A549 (cell line): ENCODE results near the gene TMEM97. TPM values are rescaled to one million over a fixed set of nuclear protein-coding genes. Genes with fewer than 3 reads are reported as not detected.
"Not testable (repeated sequence)": the region's sequence is repeated elsewhere in the genome, so short reads cannot be mapped to it uniquely, and the experiment has no call there.

Source experiments
- ATAC-seq, 2 experiments: fragments of 200-7000 bp in 1 of 2; fragments of >200 bp in 1 of 2; cut with Nextera tagmentation in 1 of 2; cut with Tn5 transposase in 1 of 2; 3 replicates each; pipeline versions ENCODE4 v1.8.0 to v1.9.1; 2018 to 2020; ENCODE audit warnings: mild to moderate bottlenecking in 1 of 2, moderate library complexity in 1 of 2
- CTCF ChIA-PET: fragments of 300-600 bp; sonication (Branson Sonifier 250); formaldehyde crosslinking; extraction: SDS; loops from one replicate; lab custom pipeline; 2021; ENCODE audit warnings: antibody characterized with exemption, inconsistent platforms; lab: Yijun Ruan, JAX
- POLR2A ChIA-PET: fragments of 350-600 bp; formaldehyde crosslinking; extraction: SDS; loops from one replicate; lab custom pipeline; 2021; ENCODE audit warnings: antibody characterized with exemption, inconsistent platforms; lab: Yijun Ruan, JAX
- DNase-seq, 2 experiments: peaks; one replicate each; pipeline versions ENCODE4 v3.0.0 to v3.0.0-alpha.2; 2011 to 2016; ENCODE audit warnings: low read depth in 1 of 2, low spot score in 1 of 2
- FAIRE-seq: peaks from 2 replicates; lab custom pipeline; 2011; peaks lifted over from hg19 to GRCh38; lab: Jason Lieb, UNC
- H3K27ac ChIP-seq, 2 experiments: fragments of >200 bp; sonication (Bioruptor Twin); formaldehyde crosslinking; 3 replicates each; pipeline ENCODE4 v1.5.1; 2016 to 2017
- H3K4me1 ChIP-seq: fragments of >200 bp; sonication (Bioruptor Twin); formaldehyde crosslinking; 3 replicates; pipeline ENCODE4 v1.6.1; 2016
- H3K4me2 ChIP-seq: fragments of >200 bp; sonication (Bioruptor Twin); formaldehyde crosslinking; 3 replicates; pipeline ENCODE4 v1.6.1; 2016
- H3K4me3 ChIP-seq: fragments of >200 bp; sonication (Bioruptor Twin); formaldehyde crosslinking; 3 replicates; pipeline ENCODE4 v1.5.1; 2016
- H3K9me3 ChIP-seq: fragments of >200 bp; sonication (Bioruptor Twin); formaldehyde crosslinking; 3 replicates; pipeline ENCODE4 v1.6.1; 2016
- BCL3 ChIP-seq: fragments of >200 bp; sonication (Bioruptor Twin); formaldehyde crosslinking; IDR thresholded peaks from 3 replicates; pipeline ENCODE4 v1.6.1; 2016
- CBX2 ChIP-seq: fragments of 200-600 bp; sonication (generic); IDR thresholded peaks from 2 replicates; pipeline ENCODE4 v1.6.1; 2016; ENCODE audit warnings: low read depth, mild to moderate bottlenecking, borderline replicate concordance
- E2F6 ChIP-seq: IDR thresholded peaks from 2 replicates; pipeline ENCODE4 v1.6.1; 2012; ENCODE audit warnings: low read depth, borderline replicate concordance
- EHF ChIP-seq: fragments of 250-450 bp; sonication (Bioruptor Pico); IDR thresholded peaks from 2 replicates; pipeline ENCODE4 v1.5.0; 2020; ENCODE audit warnings: mild to moderate bottlenecking
- EHMT2 ChIP-seq: fragments of 200-600 bp; sonication (generic); IDR thresholded peaks from 2 replicates; pipeline ENCODE4 v1.6.1; 2016; ENCODE audit warnings: antibody characterized with exemption, low read depth, mild to moderate bottlenecking, moderate library complexity
- ELK1 ChIP-seq: fragments of 150-350 bp; IDR thresholded peaks from 2 replicates; pipeline ENCODE4 v1.6.1; 2014; ENCODE audit warnings: low read depth, mild to moderate bottlenecking, low read length
- FOSL2 ChIP-seq, 2 experiments: fragments of 450-650 bp in 1 of 2; fragments of >200 bp in 1 of 2; sonication (Bioruptor Twin) in 1 of 2; formaldehyde crosslinking; IDR thresholded peaks; 2 replicates each; pipeline versions ENCODE4 v1.5.0 to v1.6.1; 2016 to 2020; ENCODE audit warnings: mild to moderate bottlenecking in 1 of 2, moderate library complexity in 1 of 2
- KDM1A ChIP-seq: fragments of 200-600 bp; sonication (generic); IDR thresholded peaks from 2 replicates; pipeline ENCODE4 v1.6.1; 2016; ENCODE audit warnings: low read depth, mild to moderate bottlenecking
- NPAS2 ChIP-seq: fragments of 250-450 bp; sonication (Bioruptor Pico); IDR thresholded peaks from 2 replicates; pipeline ENCODE4 v1.8.0; 2022; ENCODE audit warnings: mild to moderate bottlenecking, moderate library complexity, borderline replicate concordance
- POLR2A ChIP-seq: IDR thresholded peaks from 2 replicates; pipeline ENCODE4 v1.6.1; 2012; ENCODE audit warnings: mild to moderate bottlenecking, low read length
- RAD21 ChIP-seq, 2 experiments: fragments of >200 bp in 1 of 2; sonication (Bioruptor Twin) in 1 of 2; formaldehyde crosslinking in 1 of 2; IDR thresholded peaks in 1 of 2; conservative IDR thresholded peaks in 1 of 2; 2 replicates in 1 of 2; 3 replicates in 1 of 2; pipeline ENCODE4 v1.6.1; 2012 to 2018; ENCODE audit warnings: inconsistent platforms in 1 of 2
- RCOR1 ChIP-seq: fragments of 150-350 bp; IDR thresholded peaks from 2 replicates; pipeline ENCODE4 v1.6.1; 2014; ENCODE audit warnings: antibody characterized with exemption, low read length, low read depth
- RNF2 ChIP-seq: fragments of 200-600 bp; sonication (generic); IDR thresholded peaks from 2 replicates; pipeline ENCODE4 v1.6.1; 2016; ENCODE audit warnings: low read depth, mild to moderate bottlenecking, antibody characterized with exemption, moderate library complexity, borderline replicate concordance
- SMC3 ChIP-seq: fragments of >200 bp; sonication (Bioruptor Twin); formaldehyde crosslinking; IDR thresholded peaks from 3 replicates; pipeline ENCODE4 v1.6.1; 2018; ENCODE audit warnings: inconsistent platforms
- TP53 ChIP-seq: fragments of 250-450 bp; sonication (Bioruptor Pico); IDR thresholded peaks from 2 replicates; pipeline ENCODE4 v1.5.0; 2021; ENCODE audit warnings: mild to moderate bottlenecking, moderate library complexity
- ZFP36 ChIP-seq: fragments of 450-650 bp; IDR thresholded peaks from 2 replicates; pipeline ENCODE4 v1.6.1; 2014; ENCODE audit warnings: borderline replicate concordance; ENCODE audit not compliant: partially characterized antibody
- ZNF302 ChIP-seq: fragments of 250-450 bp; sonication (Bioruptor Pico); IDR thresholded peaks from 2 replicates; pipeline ENCODE4 v1.9.0; 2021; ENCODE audit warnings: inconsistent platforms, mild to moderate bottlenecking, moderate library complexity
- WGBS: methylation state at CpG from one replicate; pipeline ENCODE4 v1.1.6; 2017; ENCODE audit errors: missing lambda C conversion rate; 5-methylcytosine and 5-hydroxymethylcytosine counted together
- polyA plus RNA-seq, 4 experiments: library from polyadenylated mRNA; depleted of rRNA in 3 of 4; stranded (reverse); fragments of >200 nt; fragmentation: RNase III in 1 of 4; extraction: RNeasy Plus Mini Kit Qiagen cat#74134 plus additional on column Dnase treatment in 1 of 4; gene quantifications; 2 replicates in 3 of 4; 3 replicates in 1 of 4; pipeline ENCODE4 v1.2.3, GENCODE V29; 2011 to 2017

TMEM97 gene
- polyA plus RNA-seq, 2 of the 4 experiments (the other 2 are of a cell fraction): 75.6 to 90.9 TPM

GRCh38 chr17:28270926-28271325 lies 48.1 kb upstream of the TMEM97 start (continued):
- TF ChIP-seq BCL3 (no peak), E2F6 (no peak)

- ATAC-seq (no peak), FAIRE-seq (no peak), DNase-seq (no peak)
- H3K9me3 ChIP-seq: no peaks in the 10 kb centered on the region
- POLR2A ChIA-PET: no interaction called here
- no peak overlapping the region for H3K4me2 ChIP-seq
- no peak overlapping the region; a peak in 1 of 6 replicates for H3K27ac ChIP-seq
- TF ChIP-seq NPAS2 (no peak), ZFP36 (no peak), RAD21 (conservative IDR thresholded peaks at IDR 0.05 in 1 of 2, IDR thresholded peaks at IDR 0.05 in 1 of 2) (no peak), SMC3 (no peak)
- 75% methylated on average over 3 of the region's 3 CpGs for WGBS
- no peak overlapping the region for H3K4me3 ChIP-seq
- H3K4me1 ChIP-seq: no peaks in the 10 kb centered on the region
- CTCF ChIA-PET: interaction anchor here (1.1 to 11.3 kb wide), 4 partner anchors 10 to 39 kb away, joined by 3 to 93 read pairs (median 10); no protein-coding TSS in a partner anchor
Observed at GRCh38 chr17:28271431-28271830, 47.6 kb upstream of the TMEM97 start.

GRCh38 chr17:28272166-28272565 lies 46.8 kb upstream of the TMEM97 start:
- Histone ChIP-seq H3K4me3 (no peak overlapping the region), H3K9me3 (no peaks in the 10 kb centered on the region), H3K27ac (peak overlapping the region in 1 of 2 experiments; percentile 30; a peak in 1 of 6 replicates), H3K4me1 (no peaks in the 10 kb centered on the region), H3K4me2 (no peak overlapping the region)
- ChIA-PET CTCF (interaction anchor here (0.6 to 11.3 kb wide), 3 partner anchors 20 to 39 kb away, joined by 4 to 93 read pairs (median 13); no protein-coding TSS in a partner anchor), POLR2A (no interaction called here)
- 14% methylated on average over 2 of the region's 2 CpGs for WGBS
- ATAC-seq: no peak
- TF ChIP-seq TP53 (CRISPR knock-in tag) (no peak), KDM1A (no peak), POLR2A (no peak)
- DNase-seq: no peak
- FAIRE-seq: no peak

- DNase-seq, FAIRE-seq, H3K27ac ChIP-seq, H3K4me3 ChIP-seq, H3K4me2 ChIP-seq, ATAC-seq, H3K9me3 ChIP-seq, H3K4me1 ChIP-seq, POLR2A ChIA-PET: not testable (repeated sequence)
- CTCF ChIA-PET: interaction anchor here (1.3 to 11.3 kb wide), 2 partner anchors 14 to 21 kb away, joined by 3 to 93 read pairs; no protein-coding TSS in a partner anchor
- WGBS: 70% methylated on average over 5 of the region's 5 CpGs
Observed at GRCh38 chr17:28273341-28273740, 45.7 kb upstream of the TMEM97 start.

- no peak for DNase-seq
- Histone ChIP-seq H3K4me2 (no peak overlapping the region), H3K9me3 (no peaks in the 10 kb centered on the region), H3K4me3 (no peak overlapping the region), H3K27ac (no peak overlapping the region), H3K4me1 (no peaks in the 10 kb centered on the region)
- no peak for ATAC-seq
- no peak for FAIRE-seq
- TF ChIP-seq ZNF302 (CRISPR knock-in tag) (no peak), EHF (no peak), TP53 (CRISPR knock-in tag) (no peak), ELK1 (no peak), EHMT2 (no peak), RNF2 (no peak), FOSL2 (IDR thresholded peaks at IDR 0.05) (no peak), FOSL2 (CRISPR knock-in tag; IDR thresholded peaks at IDR 0.05) (no peak), CBX2 (no peak), RCOR1 (no peak)
- ChIA-PET CTCF (interaction anchor here (4.4 kb wide), 1 partner anchor 23 kb away, joined by 28 read pairs; no protein-coding TSS in a partner anchor), POLR2A (no interaction called here)
- WGBS: 82% methylated on average over 9 of the region's 9 CpGs
Observed at GRCh38 chr17:28274591-28275265, 44.3 kb upstream of the TMEM97 start.
